A673 (cell line): ENCODE results near the gene PMEL.

Source experiments
- EZH2 ChIP-seq: fragments of 200-600 bp; sonication (generic); IDR thresholded peaks from 2 replicates; pipeline ENCODE4 v1.6.1; 2017; ENCODE audit warnings: borderline replicate concordance, low read depth, mild to moderate bottlenecking, mixed read lengths, antibody characterized with exemption, low read length; ENCODE audit not compliant: poor library complexity, severe bottlenecking
- TF ChIP-seq, protein P1 (sequence below): fragments of 300-800, 200-600 bp; sonication (generic); conservative IDR thresholded peaks from 2 replicates; pipeline ENCODE4 v1.5.1; 2017; ENCODE audit warnings: low read depth, mild to moderate bottlenecking, antibody characterized with exemption, low read length, moderate library complexity, mixed read lengths

DNA sequence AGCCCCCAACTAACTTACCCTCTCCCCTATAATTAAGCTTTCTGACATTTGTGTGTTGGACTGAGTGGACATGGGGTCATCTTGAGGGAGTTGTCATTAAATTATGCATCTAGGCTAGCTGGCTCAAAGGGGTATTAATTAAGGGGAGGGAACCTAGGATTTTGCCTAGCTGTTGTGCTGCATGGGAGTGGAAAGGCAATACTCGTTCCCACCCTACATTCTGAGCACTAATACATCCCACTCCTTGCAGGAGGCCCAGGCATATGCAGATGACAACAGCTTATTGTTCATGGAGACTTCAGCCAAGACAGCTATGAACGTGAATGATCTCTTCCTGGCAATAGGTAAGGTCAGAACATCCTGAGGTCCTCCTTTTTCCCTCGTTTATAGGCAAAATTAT, 25.3 kb upstream of the PMEL start:
- TF ChIP-seq, protein P1, sequence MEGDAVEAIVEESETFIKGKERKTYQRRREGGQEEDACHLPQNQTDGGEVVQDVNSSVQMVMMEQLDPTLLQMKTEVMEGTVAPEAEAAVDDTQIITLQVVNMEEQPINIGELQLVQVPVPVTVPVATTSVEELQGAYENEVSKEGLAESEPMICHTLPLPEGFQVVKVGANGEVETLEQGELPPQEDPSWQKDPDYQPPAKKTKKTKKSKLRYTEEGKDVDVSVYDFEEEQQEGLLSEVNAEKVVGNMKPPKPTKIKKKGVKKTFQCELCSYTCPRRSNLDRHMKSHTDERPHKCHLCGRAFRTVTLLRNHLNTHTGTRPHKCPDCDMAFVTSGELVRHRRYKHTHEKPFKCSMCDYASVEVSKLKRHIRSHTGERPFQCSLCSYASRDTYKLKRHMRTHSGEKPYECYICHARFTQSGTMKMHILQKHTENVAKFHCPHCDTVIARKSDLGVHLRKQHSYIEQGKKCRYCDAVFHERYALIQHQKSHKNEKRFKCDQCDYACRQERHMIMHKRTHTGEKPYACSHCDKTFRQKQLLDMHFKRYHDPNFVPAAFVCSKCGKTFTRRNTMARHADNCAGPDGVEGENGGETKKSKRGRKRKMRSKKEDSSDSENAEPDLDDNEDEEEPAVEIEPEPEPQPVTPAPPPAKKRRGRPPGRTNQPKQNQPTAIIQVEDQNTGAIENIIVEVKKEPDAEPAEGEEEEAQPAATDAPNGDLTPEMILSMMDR: no peak
- no peak for TF ChIP-seq EZH2
